ENCODE measurements around the gene PRICKLE2.

- TF ChIP-seq CTCF (IDR thresholded peaks at IDR 0.05) (no peak), POLR2A (IDR thresholded peaks at IDR 0.05) (no peak)
Observed at GRCh38 chr3:64104691-64105111, 120.6 kb downstream of the PRICKLE2 start.

All from right lobe of liver (tissue), 4 donors.